Measurements from ENCODE around the gene PANK1.
"Not testable (repeated sequence)": the region's sequence is repeated elsewhere in the genome, so short reads cannot be mapped to it uniquely, and the experiment has no call there.

PANK1 gene

GRCh38 chr10:89546651-89547050 is 98.4 kb downstream of the PANK1 start:
- H3K4me1 ChIP-seq (ENCODE audit: control insufficient read depth, insufficient read depth, low read length); H3K9me3 ChIP-seq (ENCODE audit: control insufficient read depth, insufficient read depth, low read length); H3K36me3 ChIP-seq (ENCODE audit: control insufficient read depth, insufficient read depth, low read length); H3K9ac ChIP-seq (ENCODE audit: low read depth, low read length); H3K4me3 ChIP-seq (ENCODE audit: low read depth, low read length); H3K27me3 ChIP-seq (ENCODE audit: control insufficient read depth, insufficient read depth, low read length): not testable (repeated sequence)

GRCh38 chr10:89543841-89544240 is 101.2 kb downstream of the PANK1 start:
- no peak overlapping the region for H3K9ac ChIP-seq (ENCODE audit: low read depth, low read length)
- H3K4me3 ChIP-seq (ENCODE audit: low read depth, low read length): no peak overlapping the region
- no peaks in the 10 kb centered on the region for H3K27me3 ChIP-seq (ENCODE audit: control insufficient read depth, insufficient read depth, low read length)
- no peaks in the 10 kb centered on the region for H3K9me3 ChIP-seq (ENCODE audit: control insufficient read depth, insufficient read depth, low read length)
- no peaks in the 10 kb centered on the region for H3K36me3 ChIP-seq (ENCODE audit: control insufficient read depth, insufficient read depth, low read length)
- no peaks in the 10 kb centered on the region for H3K4me1 ChIP-seq (ENCODE audit: control insufficient read depth, insufficient read depth, low read length)

- peaks cover 9% of the 10 kb centered on the region for H3K27me3 ChIP-seq (ENCODE audit: control insufficient read depth, insufficient read depth, low read length)
- no peak overlapping the region for H3K9ac ChIP-seq (ENCODE audit: low read depth, low read length)
- no peaks in the 10 kb centered on the region for H3K36me3 ChIP-seq (ENCODE audit: control insufficient read depth, insufficient read depth, low read length)
- H3K4me3 ChIP-seq (ENCODE audit: low read depth, low read length): no peak overlapping the region
- peaks cover 13% of the 10 kb centered on the region for H3K4me1 ChIP-seq (ENCODE audit: control insufficient read depth, insufficient read depth, low read length)
- no peaks in the 10 kb centered on the region for H3K9me3 ChIP-seq (ENCODE audit: control insufficient read depth, insufficient read depth, low read length)
Observed at GRCh38 chr10:89540420-89540949, 104.6 kb downstream of the PANK1 start.

GRCh38 chr10:89537364-89537763 is 107.7 kb downstream of the PANK1 start:
- Histone ChIP-seq H3K4me1 (ENCODE audit: control insufficient read depth, insufficient read depth, low read length) (peaks cover 24% of the 10 kb centered on the region), H3K36me3 (ENCODE audit: control insufficient read depth, insufficient read depth, low read length) (no peaks in the 10 kb centered on the region), H3K4me3 (ENCODE audit: low read depth, low read length) (no peak overlapping the region), H3K27me3 (ENCODE audit: control insufficient read depth, insufficient read depth, low read length) (peaks cover 14% of the 10 kb centered on the region), H3K9ac (ENCODE audit: low read depth, low read length) (no peak overlapping the region), H3K9me3 (ENCODE audit: control insufficient read depth, insufficient read depth, low read length) (no peaks in the 10 kb centered on the region)

GRCh38 chr10:89536013-89536354 is 109.1 kb downstream of the PANK1 start:
- no peaks in the 10 kb centered on the region for H3K9me3 ChIP-seq (ENCODE audit: control insufficient read depth, insufficient read depth, low read length)
- H3K9ac ChIP-seq (ENCODE audit: low read depth, low read length): no peak overlapping the region
- no peaks in the 10 kb centered on the region for H3K36me3 ChIP-seq (ENCODE audit: control insufficient read depth, insufficient read depth, low read length)
- H3K27me3 ChIP-seq (ENCODE audit: control insufficient read depth, insufficient read depth, low read length): peaks cover 18% of the 10 kb centered on the region
- H3K4me3 ChIP-seq (ENCODE audit: low read depth, low read length): peak overlapping the region; percentile 61
- H3K4me1 ChIP-seq (ENCODE audit: control insufficient read depth, insufficient read depth, low read length): peaks cover 27% of the 10 kb centered on the region

GRCh38 chr10:89535171-89536012 is 109.7 kb downstream of the PANK1 start, which contains the start of gene SLC16A12:
Gene SLC16A12 (minus strand): TSS chr10:89535594. CDS start chr10:89462578, 73,016 bp downstream.
- peaks cover 27% of the 10 kb centered on the region for H3K4me1 ChIP-seq (ENCODE audit: control insufficient read depth, insufficient read depth, low read length)
- no peak within 1 kb of the TSS for H3K9ac ChIP-seq (ENCODE audit: low read depth, low read length)
- H3K36me3 ChIP-seq (ENCODE audit: control insufficient read depth, insufficient read depth, low read length): no peaks in the 10 kb centered on the region
- H3K9me3 ChIP-seq (ENCODE audit: control insufficient read depth, insufficient read depth, low read length): no peaks in the 10 kb centered on the region
- peak within 1 kb of the TSS; percentile 61 for H3K4me3 ChIP-seq (ENCODE audit: low read depth, low read length)
- peaks cover 18% of the 10 kb centered on the region for H3K27me3 ChIP-seq (ENCODE audit: control insufficient read depth, insufficient read depth, low read length)

- Histone ChIP-seq H3K9me3 (ENCODE audit: control insufficient read depth, insufficient read depth, low read length) (no peaks in the 10 kb centered on the region), H3K27me3 (ENCODE audit: control insufficient read depth, insufficient read depth, low read length) (peaks cover 18% of the 10 kb centered on the region), H3K4me1 (ENCODE audit: control insufficient read depth, insufficient read depth, low read length) (peaks cover 27% of the 10 kb centered on the region), H3K36me3 (ENCODE audit: control insufficient read depth, insufficient read depth, low read length) (no peaks in the 10 kb centered on the region), H3K9ac (ENCODE audit: low read depth, low read length) (no peak overlapping the region), H3K4me3 (ENCODE audit: low read depth, low read length) (peak overlapping the region; percentile 50)
Observed at GRCh38 chr10:89534826-89535166, 110.2 kb downstream of the PANK1 start.
